Inflammatory macrophage treated with lipopolysaccharide for 4 hours (primary cell): ENCODE measurements around the gene FAM81A.
A peak's percentile ranks its signal among the peaks of the same experiment; 100 is the strongest.

Source experiments
- DNase-seq: peaks from one replicate; pipeline ENCODE4 v3.0.0-alpha.2; 2020

FAM81A gene

DNA sequence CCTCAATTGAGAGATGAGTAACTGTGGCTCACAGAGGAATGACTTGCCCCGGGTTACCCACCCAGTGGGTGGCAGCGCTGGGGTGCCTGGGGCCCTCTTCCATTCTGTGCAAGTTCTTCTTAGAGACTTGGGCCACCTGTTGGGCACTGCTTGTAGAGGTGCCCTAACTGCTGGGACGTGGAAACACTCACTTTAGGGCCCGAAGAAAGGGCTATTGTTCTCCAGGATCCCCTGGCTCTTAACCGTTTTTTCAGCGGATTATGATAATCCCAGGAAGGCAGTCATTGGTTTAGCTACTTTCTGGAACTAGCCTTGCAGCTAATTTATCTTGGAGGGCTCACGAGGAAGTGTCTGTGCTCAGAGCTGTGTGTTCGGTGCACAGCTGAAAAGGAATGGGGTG is 107.6 kb downstream of the FAM81A start:
- no peak for DNase-seq

DNA sequence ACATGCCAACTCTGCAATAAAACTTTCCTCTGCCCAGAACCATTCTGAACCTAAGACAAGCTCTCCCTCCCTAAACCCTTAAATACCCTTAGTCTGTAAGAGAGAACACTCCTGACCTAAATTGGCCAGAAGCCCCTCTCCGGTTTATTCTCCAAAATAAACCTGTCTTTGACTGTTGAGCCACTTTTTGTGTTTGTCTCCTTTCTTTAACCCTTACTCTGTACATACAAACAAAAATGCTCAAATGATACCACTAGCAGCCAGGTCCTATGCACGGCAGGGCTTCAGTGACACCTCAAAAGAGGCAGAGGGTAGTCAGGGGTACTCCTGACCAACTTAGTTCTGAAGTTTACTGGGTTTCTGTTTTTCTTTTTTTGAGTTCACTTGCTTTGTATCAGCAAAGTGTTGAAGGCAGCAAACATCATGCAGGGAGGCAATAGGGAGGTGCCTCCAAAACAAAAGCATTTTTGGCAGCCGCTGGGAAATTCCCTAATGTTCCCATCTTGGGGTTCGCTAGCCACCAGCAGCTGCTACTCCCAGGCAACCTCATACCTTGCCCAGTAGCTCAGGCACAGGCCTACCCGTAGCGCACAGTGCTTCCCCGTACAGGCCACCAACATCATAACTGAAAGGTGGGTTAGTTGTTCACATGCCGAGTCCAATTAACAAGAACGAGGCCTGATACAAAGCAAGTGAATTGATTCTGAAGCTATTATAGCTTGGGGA is 110.7 kb downstream of the FAM81A start:
- no peak for DNase-seq

DNA sequence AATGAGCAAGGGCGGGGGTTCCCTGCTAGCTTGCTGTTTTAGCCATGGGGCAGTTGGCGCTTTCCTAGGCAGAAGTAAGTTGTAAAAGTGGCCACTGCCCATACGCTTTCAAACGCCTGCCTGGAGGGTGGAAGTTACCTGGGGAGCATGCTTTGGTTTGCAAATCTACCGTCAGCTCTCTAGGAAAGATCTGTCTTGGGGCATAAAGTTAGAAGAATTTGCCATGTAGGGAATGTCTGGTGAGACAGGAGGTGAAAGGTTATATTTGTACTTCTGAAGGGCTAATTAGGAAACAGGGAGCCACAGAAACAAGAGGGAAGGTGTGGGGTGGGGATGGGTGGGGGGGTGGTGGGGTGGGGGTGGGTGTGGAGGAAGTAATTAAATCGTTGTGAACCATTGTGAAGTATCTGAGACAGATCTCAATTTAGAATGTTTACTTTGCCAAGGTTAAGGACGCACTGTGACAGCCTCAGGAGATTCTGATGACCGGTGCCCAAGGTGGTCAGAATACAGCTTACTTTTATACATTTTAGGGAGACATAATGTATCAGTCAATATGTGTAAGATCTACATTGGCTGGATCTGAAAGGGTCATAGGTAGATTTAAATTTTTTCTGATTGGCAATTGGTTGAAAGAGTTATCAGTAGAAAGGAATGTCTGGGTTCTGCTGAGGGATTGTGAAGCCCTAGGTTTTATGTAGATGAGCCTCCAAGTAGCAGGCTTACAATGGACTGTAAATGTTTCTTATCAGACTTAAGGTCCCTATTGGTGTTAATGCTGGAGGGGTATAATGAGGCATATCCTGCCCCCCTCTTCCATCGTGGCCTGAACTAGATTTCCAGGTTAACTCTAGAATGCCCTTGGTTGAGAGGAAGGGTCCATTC is 111.6 kb downstream of the FAM81A start:
- no peak for DNase-seq

DNA sequence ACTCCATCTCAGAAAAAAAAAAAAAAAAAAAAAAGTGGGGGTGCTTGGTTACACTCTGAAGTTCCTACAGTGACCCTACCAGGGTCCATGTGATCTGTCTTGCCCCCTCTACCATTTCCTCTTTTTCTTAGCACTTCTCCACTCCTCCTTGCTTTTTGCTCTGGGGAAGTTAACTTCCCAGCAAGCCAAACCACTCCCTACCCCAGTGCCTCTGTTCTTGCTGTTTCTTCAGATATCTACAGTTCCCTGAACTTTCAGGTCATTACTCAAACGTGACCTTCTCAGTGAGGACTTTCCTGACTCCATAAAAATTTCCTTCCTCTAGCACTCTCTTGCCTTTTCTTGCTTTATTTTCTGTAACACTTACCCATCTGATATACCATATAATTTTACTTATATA is 112.5 kb downstream of the FAM81A start:
- peak; percentile 52 for DNase-seq

DNA sequence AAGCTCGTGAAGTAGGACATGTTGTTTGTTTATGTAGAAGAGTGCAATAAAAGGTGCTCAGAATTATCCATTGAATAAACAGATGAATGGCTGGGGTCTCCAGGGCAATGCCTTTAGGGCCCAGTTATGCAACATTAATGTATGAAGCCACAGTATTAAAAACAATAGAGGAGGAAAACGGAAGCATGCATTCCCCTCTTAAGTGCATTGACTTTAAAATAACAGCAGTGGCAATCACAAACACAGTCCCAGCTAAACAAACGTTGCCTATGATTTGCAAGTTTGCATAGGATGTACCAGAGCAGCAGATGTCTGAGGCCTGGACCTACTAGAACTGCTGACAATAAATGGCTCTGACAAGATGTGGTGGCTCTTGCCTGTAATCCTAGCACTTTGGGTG is 113.0 kb downstream of the FAM81A start:
- DNase-seq: no peak

DNA sequence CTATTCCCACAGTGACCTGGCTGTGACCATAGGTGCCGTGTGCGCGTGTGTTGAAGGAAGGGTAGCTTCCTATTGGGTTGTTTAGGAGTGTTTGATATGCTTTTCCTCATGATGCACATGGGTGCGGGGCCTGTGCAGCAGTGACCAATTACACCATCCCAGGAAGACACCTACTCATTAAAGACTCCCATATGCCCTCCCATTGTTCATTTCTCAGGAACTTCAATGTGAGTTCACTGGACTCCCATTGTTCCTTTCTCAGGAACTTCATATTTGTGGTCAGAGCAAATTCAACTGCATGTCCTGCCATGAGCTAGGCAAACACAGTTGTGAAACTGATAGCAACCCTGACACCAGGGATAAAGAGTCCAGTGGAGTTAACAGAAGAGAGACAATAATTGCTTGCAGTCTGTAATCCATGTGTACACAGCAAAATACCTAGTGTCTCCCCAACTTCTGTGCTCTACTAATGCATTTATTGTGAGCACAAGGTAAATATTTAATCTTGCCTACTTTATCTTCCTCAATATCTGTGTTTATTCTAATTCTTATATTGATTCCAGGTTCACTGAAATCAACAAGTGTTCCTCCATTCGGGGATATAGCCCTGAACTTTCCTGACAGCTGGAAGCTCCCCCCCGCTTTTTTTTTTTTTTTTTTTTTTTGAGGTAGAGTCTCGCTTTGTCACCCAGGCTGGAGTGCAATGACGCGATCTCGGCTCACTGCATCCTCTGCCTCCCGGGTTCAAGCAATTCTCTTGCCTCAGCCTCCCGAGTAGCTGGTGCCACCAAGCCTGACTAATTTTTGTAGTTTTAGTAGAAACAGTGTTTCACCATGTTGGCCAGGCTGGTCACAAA is 116.1 kb downstream of the FAM81A start:
- DNase-seq: no peak

DNA sequence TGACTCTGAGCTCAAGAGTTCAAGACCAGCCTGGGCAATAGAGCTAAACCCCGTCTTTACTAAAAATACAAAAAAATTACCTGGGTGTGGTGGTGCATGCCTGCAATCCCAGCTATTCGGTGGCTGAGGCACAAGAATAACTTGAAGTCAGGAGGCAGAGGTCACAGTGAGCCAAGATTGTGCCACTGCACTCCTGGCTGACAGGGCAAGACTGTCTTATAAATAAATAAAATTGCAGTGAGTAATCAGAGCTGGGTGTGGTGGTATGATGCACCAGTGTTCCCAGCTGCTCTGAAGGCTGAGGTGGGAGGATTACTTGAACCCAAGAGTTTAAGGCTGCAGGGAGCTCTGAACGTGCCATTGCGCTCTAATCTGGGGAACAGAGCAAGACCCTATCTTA is 117.7 kb downstream of the FAM81A start:
- DNase-seq: no peak

DNA sequence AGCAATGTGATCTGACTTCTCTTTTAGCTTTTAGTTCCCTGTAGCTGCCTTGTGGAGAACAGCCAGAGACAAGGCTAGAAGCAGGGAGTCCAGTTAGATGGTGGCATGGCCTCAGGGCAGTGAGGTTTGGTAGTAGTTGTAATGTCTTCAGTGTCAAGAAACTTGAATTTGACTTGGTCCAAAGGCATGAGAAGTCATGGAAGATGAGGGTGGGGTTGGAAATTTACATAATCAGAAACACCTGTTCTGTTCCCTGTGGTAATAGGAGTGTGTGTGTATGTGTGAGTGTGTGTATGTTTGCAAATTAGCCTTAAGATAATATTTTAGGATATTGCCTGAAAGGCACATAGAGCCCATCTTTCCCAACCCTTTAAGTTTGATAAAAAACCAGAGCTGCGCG is 118.4 kb downstream of the FAM81A start:
- no peak for DNase-seq

DNA sequence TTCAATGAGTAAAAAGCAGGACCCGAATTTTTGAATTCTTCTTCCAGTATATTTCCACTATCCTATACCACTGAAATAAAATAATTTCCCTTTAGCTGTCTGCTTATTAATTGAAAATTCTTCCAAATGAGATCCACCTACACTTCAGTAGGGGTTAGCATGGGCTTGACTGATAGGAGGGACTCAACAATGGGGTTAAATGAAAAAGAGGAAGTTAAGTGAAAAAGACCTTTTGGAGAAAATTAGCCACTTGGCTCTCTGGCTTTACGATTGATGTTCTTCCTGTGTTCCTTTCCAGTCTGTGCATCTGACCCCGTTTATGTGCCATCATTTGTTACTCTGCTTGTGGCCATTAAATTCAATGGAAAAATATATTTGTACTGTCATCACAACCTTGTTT is 119.6 kb downstream of the FAM81A start:
- DNase-seq: no peak

DNA sequence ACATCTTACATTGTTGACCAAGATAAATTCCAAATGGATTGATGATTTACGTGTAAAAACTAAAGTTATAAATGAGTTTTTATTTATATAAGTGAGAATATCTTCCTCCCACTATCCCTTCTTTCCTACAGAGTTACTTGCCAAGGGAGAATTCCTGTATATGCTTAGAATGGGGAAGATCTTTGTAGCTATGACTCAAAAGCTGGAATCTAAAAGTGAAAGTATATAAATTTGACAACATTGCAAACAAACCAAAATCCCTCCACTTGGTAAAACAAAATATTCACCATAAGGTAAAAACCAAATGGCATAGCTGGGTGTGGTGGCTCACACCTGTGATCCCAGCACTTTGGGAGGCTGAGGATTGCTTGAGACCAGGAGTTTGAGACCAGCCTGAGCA is 120.9 kb downstream of the FAM81A start:
- DNase-seq: peak; percentile 49

DNA sequence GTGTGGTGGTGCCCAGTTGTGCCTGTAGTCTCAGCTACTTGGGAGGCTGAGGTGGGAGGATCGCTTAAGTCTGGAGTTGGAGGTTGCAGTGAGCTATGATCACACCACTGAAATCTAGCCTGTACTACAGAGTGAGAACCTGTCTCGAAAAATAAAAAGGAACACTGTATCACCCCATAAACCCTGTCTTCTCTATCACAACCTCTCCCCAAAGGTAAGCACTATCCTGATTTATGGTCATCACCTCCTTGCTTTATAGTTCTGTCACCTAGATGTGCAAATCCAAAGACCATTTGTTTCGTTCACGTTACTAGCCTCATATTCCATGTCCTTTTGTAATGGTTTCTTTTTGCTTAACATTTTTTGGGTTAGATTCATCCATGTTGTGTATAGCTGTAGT is 123.6 kb downstream of the FAM81A start:
- no peak for DNase-seq

DNA sequence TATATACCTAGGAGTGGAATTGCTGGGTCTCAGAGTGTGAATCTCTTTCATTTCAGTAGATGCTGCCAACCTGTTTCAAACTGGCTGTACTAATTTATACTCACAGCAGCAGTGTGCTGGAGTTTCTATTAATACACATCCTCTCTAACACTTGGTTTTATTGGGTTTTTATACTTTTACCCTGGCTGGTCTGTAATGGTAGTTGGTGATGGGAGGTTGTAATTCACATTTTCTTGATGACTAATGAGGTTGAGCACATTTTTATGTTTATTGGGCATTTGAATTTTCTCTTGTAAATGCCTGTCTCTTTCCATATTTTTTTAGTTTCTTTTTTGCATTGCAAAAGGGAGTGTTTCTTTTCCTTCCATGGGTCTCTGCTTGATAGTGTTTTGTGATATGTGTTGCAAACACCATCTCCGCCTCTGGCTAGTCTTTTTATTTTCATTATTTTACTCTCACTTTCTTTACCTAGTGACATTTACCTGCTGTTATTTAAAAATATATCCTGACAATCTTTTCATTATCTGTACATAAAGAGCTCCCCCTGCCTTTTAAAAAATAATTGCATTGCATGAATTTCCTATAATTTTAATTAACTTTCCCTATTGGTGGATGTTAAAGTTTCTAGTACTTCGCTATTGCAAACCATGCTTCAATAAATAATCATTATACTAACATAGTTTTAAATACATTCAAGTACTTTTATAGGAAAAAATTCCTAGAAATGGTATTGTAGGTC is 124.6 kb downstream of the FAM81A start:
- no peak for DNase-seq

DNA sequence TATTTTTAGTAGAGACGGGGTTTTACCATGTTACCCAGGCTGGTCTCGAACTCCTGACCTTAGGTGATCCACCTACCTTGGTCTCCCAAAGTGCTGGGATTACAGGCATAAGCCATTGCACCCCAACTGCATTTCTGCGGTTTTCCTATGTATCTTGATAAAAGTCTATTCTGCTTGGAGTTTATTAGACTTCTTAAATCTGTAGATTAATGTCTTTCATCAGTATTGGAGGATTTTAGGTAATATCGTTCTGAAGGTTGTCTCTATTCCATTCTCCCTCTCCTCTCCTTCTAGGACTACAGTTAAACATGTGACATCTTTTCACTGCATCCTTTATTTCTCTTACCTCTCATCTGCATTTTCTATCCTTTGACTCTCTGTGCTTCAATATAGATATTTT is 127.3 kb downstream of the FAM81A start:
- no peak for DNase-seq

DNA sequence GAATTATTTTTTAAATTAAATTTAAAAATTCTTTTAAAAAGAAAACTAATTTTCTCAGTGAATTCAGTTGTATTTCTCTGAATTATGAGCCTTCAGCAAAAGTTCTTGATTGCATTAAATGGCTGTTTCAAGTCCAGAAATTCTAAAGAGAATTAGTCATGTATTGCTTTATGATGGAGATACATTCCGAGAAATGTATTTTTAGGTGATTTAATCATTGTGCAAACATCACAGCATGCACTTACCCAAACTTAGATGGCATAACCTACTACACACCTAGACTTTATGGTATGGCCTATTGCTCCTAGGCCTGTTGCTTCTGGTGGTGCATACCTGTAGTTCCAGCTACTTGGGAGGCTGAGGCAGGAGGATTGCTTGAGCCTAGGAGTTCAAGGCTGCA is 129.3 kb downstream of the FAM81A start:
- no peak for DNase-seq

DNA sequence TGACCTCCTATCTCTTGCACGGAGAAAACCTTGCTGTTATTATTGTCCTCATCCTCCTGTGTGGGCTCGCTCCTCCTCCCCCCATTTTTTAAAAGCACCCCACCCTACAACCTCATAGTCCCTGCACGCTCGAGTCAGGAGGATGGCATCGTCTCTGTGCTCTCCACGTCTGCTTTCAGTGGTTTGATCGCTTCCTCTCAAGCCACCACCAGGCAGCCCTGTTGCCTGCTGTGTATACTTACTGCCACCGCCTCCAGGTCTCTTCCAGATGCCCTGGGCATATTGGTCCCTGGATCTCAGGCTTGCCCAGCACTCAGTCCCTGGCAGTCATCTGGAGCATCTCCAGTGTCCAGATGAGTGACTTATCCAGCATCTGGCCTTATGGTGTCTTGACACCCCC is 131.5 kb downstream of the FAM81A start:
- DNase-seq: no peak

DNA sequence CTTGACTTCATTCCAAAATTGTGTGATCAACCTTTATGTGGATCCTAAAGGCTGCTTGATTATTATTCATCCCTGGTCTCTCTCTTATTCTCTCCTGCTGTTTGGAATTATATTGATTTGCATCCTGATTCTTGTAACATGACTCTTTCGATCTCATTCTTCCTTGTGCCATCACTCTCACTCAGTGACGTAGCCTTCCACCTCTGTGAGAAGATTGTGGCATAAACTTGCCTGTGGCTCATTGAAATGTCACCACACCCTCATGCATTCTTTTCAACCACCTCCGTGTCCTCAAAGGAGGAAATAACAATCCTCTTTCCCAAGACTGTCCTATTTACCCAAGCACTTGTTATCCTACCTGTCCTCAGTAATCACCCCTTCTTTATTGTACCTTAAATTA is 132.3 kb downstream of the FAM81A start:
- no peak for DNase-seq

DNA sequence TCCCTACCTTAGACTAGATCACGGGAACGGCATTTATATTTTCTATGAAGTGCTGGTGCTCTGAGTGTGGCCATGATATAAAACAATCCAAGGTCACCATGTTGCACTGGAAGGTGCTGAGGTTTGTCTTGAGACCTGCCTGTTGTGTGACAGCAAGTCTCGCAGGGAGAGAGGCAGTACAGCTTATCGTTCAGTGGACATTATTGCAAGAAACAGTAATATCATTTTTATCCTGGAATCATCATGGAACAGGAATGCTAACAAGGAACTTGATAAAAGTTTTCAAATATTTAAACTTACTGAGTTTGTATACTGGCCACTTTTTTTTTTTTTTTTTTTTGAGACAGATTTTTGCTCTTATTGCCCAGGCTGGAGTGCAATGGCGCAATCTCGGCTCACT is 133.6 kb downstream of the FAM81A start:
- DNase-seq: no peak
